Testis (tissue), 2 donors: ENCODE data around the gene HPSE2.

Experiments used
- POLR2A ChIP-seq: fragments of 450-650 bp; IDR thresholded peaks from one replicate; pipeline ENCODE4 v1.6.1; 2017; ENCODE audit warnings: antibody characterized with exemption, mild to moderate bottlenecking, moderate library complexity
- TF ChIP-seq, protein P1 (sequence below), 3 experiments: fragments of 450-650 bp in 2 of 3; fragments of 200-600 bp in 1 of 3; sonication (generic) in 1 of 3; IDR thresholded peaks; one replicate each; pipeline ENCODE4 v1.5.1; 2016 to 2019; ENCODE audit warnings: antibody characterized with exemption in 3 of 3, mild to moderate bottlenecking in 2 of 3, moderate library complexity in 1 of 3

DNA sequence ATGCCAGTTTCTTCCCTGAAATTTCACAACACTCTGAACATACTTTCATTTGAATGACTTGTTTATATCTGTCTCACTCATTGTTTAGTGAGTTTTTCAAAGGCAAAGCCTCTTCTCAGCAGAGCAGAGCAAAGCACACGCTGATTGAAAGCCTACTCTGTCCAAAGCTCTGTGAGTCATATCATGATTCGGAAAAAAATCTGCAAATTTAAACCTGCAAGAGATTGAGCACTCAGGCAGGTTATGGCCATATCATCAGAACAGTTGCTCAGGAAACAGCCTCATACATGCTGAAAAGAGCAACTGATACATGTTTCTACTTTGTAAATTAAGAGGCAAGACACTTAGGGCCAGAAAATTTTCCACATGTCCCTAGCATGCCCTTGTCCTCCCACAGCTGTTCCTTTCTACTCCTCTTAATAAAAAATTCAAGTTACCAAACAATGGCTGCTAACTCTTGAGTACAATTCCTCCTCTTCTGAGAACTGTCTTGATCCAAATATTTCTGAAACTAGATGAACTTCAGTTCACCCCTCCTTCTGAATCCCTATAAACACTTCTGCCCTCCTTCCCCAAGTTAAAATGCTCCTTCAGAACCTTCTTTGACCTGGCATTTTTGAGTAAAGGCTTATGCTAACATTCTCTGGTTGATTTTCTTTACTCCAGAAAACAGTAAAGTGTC is 648.4 kb downstream of the HPSE2 start:
- TF ChIP-seq, protein P1, sequence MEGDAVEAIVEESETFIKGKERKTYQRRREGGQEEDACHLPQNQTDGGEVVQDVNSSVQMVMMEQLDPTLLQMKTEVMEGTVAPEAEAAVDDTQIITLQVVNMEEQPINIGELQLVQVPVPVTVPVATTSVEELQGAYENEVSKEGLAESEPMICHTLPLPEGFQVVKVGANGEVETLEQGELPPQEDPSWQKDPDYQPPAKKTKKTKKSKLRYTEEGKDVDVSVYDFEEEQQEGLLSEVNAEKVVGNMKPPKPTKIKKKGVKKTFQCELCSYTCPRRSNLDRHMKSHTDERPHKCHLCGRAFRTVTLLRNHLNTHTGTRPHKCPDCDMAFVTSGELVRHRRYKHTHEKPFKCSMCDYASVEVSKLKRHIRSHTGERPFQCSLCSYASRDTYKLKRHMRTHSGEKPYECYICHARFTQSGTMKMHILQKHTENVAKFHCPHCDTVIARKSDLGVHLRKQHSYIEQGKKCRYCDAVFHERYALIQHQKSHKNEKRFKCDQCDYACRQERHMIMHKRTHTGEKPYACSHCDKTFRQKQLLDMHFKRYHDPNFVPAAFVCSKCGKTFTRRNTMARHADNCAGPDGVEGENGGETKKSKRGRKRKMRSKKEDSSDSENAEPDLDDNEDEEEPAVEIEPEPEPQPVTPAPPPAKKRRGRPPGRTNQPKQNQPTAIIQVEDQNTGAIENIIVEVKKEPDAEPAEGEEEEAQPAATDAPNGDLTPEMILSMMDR (IDR thresholded peaks at IDR 0.05): no peak
- no peak for TF ChIP-seq POLR2A
